Nephron (organoid): ENCODE data around the gene PSPC1.
"Not testable (repeated sequence)": the region's sequence is repeated elsewhere in the genome, so short reads cannot be mapped to it uniquely, and the experiment has no call there.

Experiments
- H3K27ac Mint-ChIP-seq, 3 experiments: 2 replicates each; pipeline ENCODE4 v1.8.0; 2020; ENCODE audit warnings: mixed read lengths in 3 of 3, mild to moderate bottlenecking in 2 of 3, moderate library complexity in 1 of 3
- H3K27me3 Mint-ChIP-seq: 2 replicates; pipeline ENCODE4 v1.8.0; 2021; ENCODE audit warnings: low read depth, mild to moderate bottlenecking, moderate library complexity, mixed read lengths
- H3K36me3 Mint-ChIP-seq: 2 replicates; pipeline ENCODE4 v1.8.0; 2020; ENCODE audit warnings: low read depth, mixed read lengths
- H3K4me1 Mint-ChIP-seq: 2 replicates; pipeline ENCODE4 v1.8.0; 2020; ENCODE audit warnings: mixed read lengths
- H3K4me3 Mint-ChIP-seq, 3 experiments: 2 replicates each; pipeline ENCODE4 v1.8.0; 2020; ENCODE audit warnings: mild to moderate bottlenecking in 3 of 3, mixed read lengths in 3 of 3, moderate library complexity in 2 of 3
- H3K9me3 Mint-ChIP-seq: 2 replicates; pipeline ENCODE4 v1.8.0; 2020; ENCODE audit warnings: mixed read lengths
- TF ChIP-seq, protein P1 (sequence below), 3 experiments: fragments of 200-600 bp; sonication (generic); IDR thresholded peaks; one replicate each; pipeline ENCODE4 v1.5.0; 2021; ENCODE audit warnings: antibody characterized with exemption in 3 of 3; ENCODE audit not compliant: unreplicated experiment in 3 of 3

The PSPC1 gene

DNA sequence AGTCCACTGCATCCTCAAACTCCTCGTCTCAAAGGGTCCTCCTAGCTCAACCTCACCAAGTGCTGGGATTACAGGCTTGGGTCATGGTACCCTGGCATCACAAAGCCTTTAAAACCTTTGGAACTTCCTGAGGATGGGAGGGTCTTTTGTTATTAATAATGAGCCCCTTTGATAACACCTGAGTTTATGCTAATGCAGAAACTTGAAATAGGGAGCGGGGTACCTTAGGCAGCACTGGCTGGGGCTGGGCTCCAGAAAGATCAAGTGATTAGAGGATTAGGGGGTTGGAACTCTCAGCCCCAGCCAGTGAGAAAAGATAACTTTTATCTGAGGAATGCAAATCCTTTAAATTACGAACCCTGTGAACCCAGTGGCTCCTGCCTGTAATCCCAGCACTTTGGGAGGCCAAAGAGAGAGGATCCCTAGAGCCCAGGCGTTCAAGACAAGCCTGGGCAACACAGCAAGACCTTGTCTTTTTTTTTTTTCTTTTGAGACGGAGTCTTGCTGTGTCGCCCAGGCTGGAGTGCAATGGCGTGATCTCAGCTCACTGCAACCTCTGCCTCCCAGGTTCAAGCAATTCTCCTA is 9.3 kb upstream of the PSPC1 start:
- H3K36me3 Mint-ChIP-seq, result peaks cover 12% of the 10 kb centered on the region
- no peaks in the 10 kb centered on the region for H3K4me1 Mint-ChIP-seq
- H3K9me3 Mint-ChIP-seq, result no peaks in the 10 kb centered on the region
- H3K4me3 Mint-ChIP-seq, result no peak overlapping the region
- H3K27me3 Mint-ChIP-seq, result no peaks in the 10 kb centered on the region
- H3K27ac Mint-ChIP-seq, result no peak overlapping the region
- TF ChIP-seq, protein P1, sequence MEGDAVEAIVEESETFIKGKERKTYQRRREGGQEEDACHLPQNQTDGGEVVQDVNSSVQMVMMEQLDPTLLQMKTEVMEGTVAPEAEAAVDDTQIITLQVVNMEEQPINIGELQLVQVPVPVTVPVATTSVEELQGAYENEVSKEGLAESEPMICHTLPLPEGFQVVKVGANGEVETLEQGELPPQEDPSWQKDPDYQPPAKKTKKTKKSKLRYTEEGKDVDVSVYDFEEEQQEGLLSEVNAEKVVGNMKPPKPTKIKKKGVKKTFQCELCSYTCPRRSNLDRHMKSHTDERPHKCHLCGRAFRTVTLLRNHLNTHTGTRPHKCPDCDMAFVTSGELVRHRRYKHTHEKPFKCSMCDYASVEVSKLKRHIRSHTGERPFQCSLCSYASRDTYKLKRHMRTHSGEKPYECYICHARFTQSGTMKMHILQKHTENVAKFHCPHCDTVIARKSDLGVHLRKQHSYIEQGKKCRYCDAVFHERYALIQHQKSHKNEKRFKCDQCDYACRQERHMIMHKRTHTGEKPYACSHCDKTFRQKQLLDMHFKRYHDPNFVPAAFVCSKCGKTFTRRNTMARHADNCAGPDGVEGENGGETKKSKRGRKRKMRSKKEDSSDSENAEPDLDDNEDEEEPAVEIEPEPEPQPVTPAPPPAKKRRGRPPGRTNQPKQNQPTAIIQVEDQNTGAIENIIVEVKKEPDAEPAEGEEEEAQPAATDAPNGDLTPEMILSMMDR (IDR thresholded peaks at IDR 0.05; ENCODE audit: unreplicated experiment in 3 of 3), result no peak

DNA sequence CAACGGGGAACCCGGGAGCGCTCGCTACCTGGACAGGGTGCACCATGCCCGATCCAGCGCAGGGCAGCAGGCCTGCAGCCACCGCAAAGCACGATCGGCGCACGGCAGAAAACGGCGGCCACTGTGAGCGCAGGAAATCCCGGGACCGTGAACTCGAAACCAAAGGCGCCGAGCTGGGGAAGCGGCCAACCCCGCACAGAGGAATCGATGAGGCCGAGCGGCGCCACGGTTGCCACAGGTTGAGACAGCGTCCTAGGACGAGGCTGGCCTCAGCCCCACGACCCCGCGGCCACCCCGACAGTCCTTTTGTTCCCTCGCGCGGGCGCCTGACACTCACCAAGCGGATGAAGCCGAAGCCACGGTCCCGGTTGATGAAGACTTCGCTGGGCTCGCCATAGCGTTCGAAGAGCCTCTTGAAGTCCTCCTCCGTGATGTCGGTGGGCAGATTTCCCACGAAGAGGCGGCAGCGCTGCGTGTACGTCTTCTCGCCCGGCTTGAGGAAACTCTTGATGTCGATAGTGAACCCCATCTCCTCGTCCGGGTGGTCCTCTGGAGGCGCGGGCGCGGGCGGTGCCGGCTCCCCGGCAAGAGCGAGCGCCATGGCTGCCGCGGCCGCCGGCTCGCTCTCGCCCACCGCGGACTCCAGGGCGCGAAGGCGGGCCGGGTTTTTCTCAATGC is 557 bp downstream of the PSPC1 start:
- TF ChIP-seq, protein P1 (IDR thresholded peaks at IDR 0.05; ENCODE audit: unreplicated experiment in 3 of 3), result no peak
- Mint-ChIP-seq H3K27ac (peak overlapping the region; percentile 97 to 100 (median 100)), H3K9me3 (peaks cover 7% of the 10 kb centered on the region), H3K36me3 (peaks cover 28% of the 10 kb centered on the region), H3K4me3 (peak overlapping the region; percentile 98 to 100 (median 99)), H3K4me1 (peaks cover 5% of the 10 kb centered on the region), H3K27me3 (no peaks in the 10 kb centered on the region)

DNA sequence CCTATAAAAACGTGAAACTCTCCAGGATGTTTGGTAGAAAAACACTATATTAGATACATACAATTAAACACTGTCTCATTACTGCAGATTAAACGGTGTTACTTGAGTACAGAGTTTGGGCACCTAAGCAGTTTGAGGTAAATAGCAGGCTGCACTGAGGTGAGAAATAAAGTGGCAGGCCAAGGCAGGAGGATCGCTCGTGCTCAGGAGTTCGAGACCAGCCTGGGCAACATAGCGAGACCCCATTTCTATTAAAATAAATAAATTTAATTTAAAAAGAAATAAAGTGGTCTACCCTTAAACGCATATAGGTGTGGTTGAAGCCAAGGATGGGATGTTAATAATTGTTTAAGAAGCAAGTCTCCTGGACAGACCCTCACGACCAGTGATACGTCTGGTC is 1.2 kb downstream of the PSPC1 start:
- TF ChIP-seq, protein P1 (IDR thresholded peaks at IDR 0.05; ENCODE audit: unreplicated experiment in 3 of 3), result no peak
- peaks cover 5% of the 10 kb centered on the region for H3K4me1 Mint-ChIP-seq
- H3K36me3 Mint-ChIP-seq, result peaks cover 28% of the 10 kb centered on the region
- H3K9me3 Mint-ChIP-seq, result peaks cover 7% of the 10 kb centered on the region
- H3K27ac Mint-ChIP-seq, result peak overlapping the region; percentile 97 to 100 (median 100)
- peak overlapping the region; percentile 98 to 100 (median 99) for H3K4me3 Mint-ChIP-seq
- no peaks in the 10 kb centered on the region for H3K27me3 Mint-ChIP-seq

DNA sequence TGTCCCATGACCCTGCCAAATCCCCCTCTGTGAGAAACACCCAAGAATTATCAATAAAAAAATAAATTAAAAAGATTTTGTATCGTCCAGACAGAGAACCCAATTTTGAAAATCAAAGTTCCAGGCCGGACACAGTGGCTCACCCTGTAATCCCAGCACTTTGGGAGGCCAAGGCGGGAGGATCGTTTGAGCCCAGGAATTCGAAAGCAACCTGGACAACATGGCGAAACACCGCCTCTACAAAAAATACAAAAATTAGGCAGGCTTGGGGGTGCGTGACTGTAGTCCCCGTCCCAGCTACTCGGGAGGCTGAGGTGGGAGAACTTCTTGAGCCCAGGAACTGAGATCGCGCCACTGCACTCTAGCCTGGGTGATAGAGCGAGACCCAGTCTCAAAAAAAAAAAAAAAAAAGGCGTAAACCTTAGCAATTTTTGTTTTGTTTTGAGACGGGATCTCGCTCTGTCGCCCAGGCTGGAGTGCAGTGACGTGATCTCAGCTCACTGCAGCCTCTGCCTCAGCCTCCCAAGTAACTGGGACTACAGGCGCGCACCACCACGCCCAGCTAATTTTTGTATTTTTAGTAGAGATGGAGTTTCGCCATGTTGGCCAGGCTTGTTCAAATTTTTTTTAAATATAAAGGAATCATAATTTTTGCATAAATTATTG is 1.9 kb downstream of the PSPC1 start:
- H3K27ac Mint-ChIP-seq, result peak overlapping the region in 2 of 3 experiments; percentile 97 to 100
- not testable (repeated sequence) for H3K4me1 Mint-ChIP-seq, H3K9me3 Mint-ChIP-seq, H3K27me3 Mint-ChIP-seq
- peaks cover 32% of the 10 kb centered on the region for H3K36me3 Mint-ChIP-seq
- peak overlapping the region; percentile 98 to 100 (median 99) for H3K4me3 Mint-ChIP-seq

DNA sequence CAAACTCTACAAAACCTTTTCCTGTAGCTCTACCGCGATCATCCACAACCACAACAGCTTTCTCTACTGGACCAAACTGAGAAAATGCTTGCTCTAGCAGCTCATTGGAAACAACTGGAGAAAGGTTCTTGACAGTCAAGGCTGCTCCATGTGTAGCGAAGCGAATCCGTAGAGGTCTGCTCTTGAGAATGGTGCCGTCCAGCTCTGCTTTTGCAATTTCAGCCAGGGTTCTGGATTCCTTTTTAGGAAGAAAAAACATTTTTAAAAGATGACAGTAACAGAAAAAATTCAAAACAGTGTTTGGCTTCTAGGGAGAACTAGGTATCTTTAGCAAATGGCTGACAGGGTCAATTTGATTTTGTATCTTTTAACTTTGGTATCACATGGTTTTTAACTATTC is 10.4 kb downstream of the PSPC1 start:
- Mint-ChIP-seq H3K36me3 (peaks cover 58% of the 10 kb centered on the region), H3K27me3 (no peaks in the 10 kb centered on the region)

DNA sequence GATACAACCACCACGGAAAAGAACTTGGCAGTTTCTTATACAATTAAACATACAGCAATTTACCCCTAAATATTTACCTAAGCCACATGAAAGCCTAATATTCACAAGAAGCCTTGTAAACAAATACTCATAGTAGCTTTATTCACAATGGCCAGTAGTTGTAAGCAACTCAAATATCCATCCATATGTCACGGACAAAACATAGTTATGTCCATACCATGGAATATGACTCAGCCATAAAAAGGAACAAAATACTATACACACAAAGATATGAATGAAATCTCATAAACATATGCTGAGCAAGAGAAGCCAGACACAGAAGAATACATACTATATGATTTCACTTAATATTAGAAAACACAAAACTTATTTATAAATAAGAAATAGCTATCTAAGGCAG is 12.9 kb downstream of the PSPC1 start:
- no peaks in the 10 kb centered on the region for H3K9me3 Mint-ChIP-seq
- H3K36me3 Mint-ChIP-seq, result peaks cover 53% of the 10 kb centered on the region
- TF ChIP-seq, protein P1 (IDR thresholded peaks at IDR 0.05; ENCODE audit: unreplicated experiment in 3 of 3), result no peak
- H3K27ac Mint-ChIP-seq, result no peak overlapping the region
- H3K27me3 Mint-ChIP-seq, result no peaks in the 10 kb centered on the region
- no peak overlapping the region for H3K4me3 Mint-ChIP-seq
- H3K4me1 Mint-ChIP-seq, result no peaks in the 10 kb centered on the region

More for the DNA sequence above, 10.4 kb downstream of the PSPC1 start:
- H3K9me3 Mint-ChIP-seq, result peaks cover 2% of the 10 kb centered on the region
- TF ChIP-seq, protein P1 (IDR thresholded peaks at IDR 0.05; ENCODE audit: unreplicated experiment in 3 of 3), result no peak
- H3K4me1 Mint-ChIP-seq, result no peaks in the 10 kb centered on the region
- H3K4me3 Mint-ChIP-seq, result no peak overlapping the region
- peak overlapping the region in 1 of 3 experiments; percentile 1 for H3K27ac Mint-ChIP-seq
